Astrocyte (in vitro differentiated cells and primary cell): ENCODE measurements around the gene TAF15. TPM values are rescaled to one million over a fixed set of nuclear protein-coding genes. Genes with fewer than 3 reads are reported as not detected.

ENCODE experiments used
- DNase-seq: peaks from one replicate; pipeline ENCODE4 v3.0.0-alpha.2; 2010; ENCODE audit warnings: low read depth
- FAIRE-seq: peaks from 2 replicates; lab custom pipeline; 2011; peaks lifted over from hg19 to GRCh38; lab: Jason Lieb, UNC
- H2AFZ ChIP-seq: 2 replicates; pipeline ENCODE4 v1.6.0; 2012; ENCODE audit warnings: low read depth, low read length, inconsistent platforms
- H3K27ac ChIP-seq: 2 replicates; pipeline ENCODE4 v1.5.1; 2011; ENCODE audit warnings: low read depth, low read length, inconsistent platforms
- H3K27me3 ChIP-seq: 2 replicates; pipeline ENCODE4 v1.6.0; 2011; ENCODE audit warnings: low read length, inconsistent platforms; ENCODE audit not compliant: insufficient read depth
- H3K36me3 ChIP-seq: 2 replicates; pipeline ENCODE4 v1.5.1; 2011; ENCODE audit warnings: low read length, inconsistent platforms; ENCODE audit not compliant: insufficient read depth
- H3K4me1 ChIP-seq: 2 replicates; pipeline ENCODE4 v1.5.1; 2011; ENCODE audit warnings: low read length, inconsistent platforms; ENCODE audit not compliant: insufficient read depth
- H3K4me2 ChIP-seq: 2 replicates; pipeline ENCODE4 v1.6.0; 2012; ENCODE audit warnings: low read length, inconsistent platforms
- H3K4me3 ChIP-seq: 2 replicates; pipeline ENCODE4 v1.5.1; 2011; ENCODE audit warnings: low read depth, mild to moderate bottlenecking, low read length, inconsistent platforms; ENCODE audit not compliant: insufficient read depth
- H3K79me2 ChIP-seq: 2 replicates; pipeline ENCODE4 v1.6.0; 2012; ENCODE audit warnings: mild to moderate bottlenecking, low read length, inconsistent platforms; ENCODE audit not compliant: insufficient read depth
- H3K9ac ChIP-seq: 2 replicates; pipeline ENCODE4 v1.6.0; 2012; ENCODE audit warnings: mild to moderate bottlenecking, low read length, inconsistent platforms
- H3K9me3 ChIP-seq: 2 replicates; pipeline ENCODE4 v1.5.1; 2012; ENCODE audit warnings: low read depth, mild to moderate bottlenecking, low read length, inconsistent platforms; ENCODE audit not compliant: insufficient read depth
- H4K20me1 ChIP-seq: 2 replicates; pipeline ENCODE4 v1.6.0; 2012; ENCODE audit warnings: low read length, inconsistent platforms; ENCODE audit not compliant: insufficient read depth
- H3K27ac Mint-ChIP-seq: one replicate; pipeline ENCODE4 v1.8.0; 2021; ENCODE audit warnings: mild to moderate bottlenecking, mixed read lengths; ENCODE audit not compliant: unreplicated experiment
- H3K27me3 Mint-ChIP-seq: one replicate; pipeline ENCODE4 v1.8.0; 2021; ENCODE audit warnings: low read depth, mixed read lengths; ENCODE audit not compliant: unreplicated experiment
- H3K36me3 Mint-ChIP-seq: one replicate; pipeline ENCODE4 v1.8.0; 2021; ENCODE audit warnings: low read depth, mixed read lengths; ENCODE audit not compliant: unreplicated experiment
- H3K4me1 Mint-ChIP-seq: one replicate; pipeline ENCODE4 v1.8.0; 2021; ENCODE audit warnings: low read depth, mixed read lengths; ENCODE audit not compliant: unreplicated experiment
- H3K4me3 Mint-ChIP-seq: one replicate; pipeline ENCODE4 v1.8.0; 2021; ENCODE audit warnings: mild to moderate bottlenecking, moderate library complexity, mixed read lengths; ENCODE audit not compliant: unreplicated experiment
- H3K9me3 Mint-ChIP-seq: one replicate; pipeline ENCODE4 v1.8.0; 2021; ENCODE audit warnings: mild to moderate bottlenecking, mixed read lengths; ENCODE audit not compliant: unreplicated experiment
- CTCF ChIP-seq: IDR thresholded peaks from 2 replicates; pipeline ENCODE4 v1.5.1; 2011; ENCODE audit warnings: low read depth, mild to moderate bottlenecking, inconsistent platforms, low read length, moderate library complexity; ENCODE audit not compliant: insufficient read depth
- EZH2 ChIP-seq: IDR thresholded peaks from 2 replicates; pipeline ENCODE4 v1.6.1; 2012; ENCODE audit warnings: mild to moderate bottlenecking, low read length, inconsistent platforms; ENCODE audit not compliant: insufficient read depth
- total RNA-seq: library from RNA; stranded (reverse); gene quantifications from 2 replicates; pipeline ENCODE4 v1.2.1, GENCODE V29; 2021

The TAF15 gene
- total RNA-seq, 1 donor from 2014 or later = 156 TPM

- Histone ChIP-seq H3K9ac (no peak overlapping the region), H3K4me1 (peaks cover 25% of the 10 kb centered on the region), H3K79me2 (no peaks in the 10 kb centered on the region), H3K4me2 (peak overlapping the region; percentile 48), H3K9me3 (no peaks in the 10 kb centered on the region), H3K27me3 (peaks cover 2% of the 10 kb centered on the region), H2AFZ (peak overlapping the region; percentile 19), H3K27ac (no peak overlapping the region), H3K4me3 (no peak overlapping the region), H3K36me3 (no peaks in the 10 kb centered on the region), H4K20me1 (no peaks in the 10 kb centered on the region)
- Mint-ChIP-seq H3K36me3 (no peaks in the 10 kb centered on the region), H3K4me3 (no peak overlapping the region), H3K9me3 (no peaks in the 10 kb centered on the region), H3K4me1 (peaks cover 42% of the 10 kb centered on the region), H3K27me3 (peaks cover 13% of the 10 kb centered on the region), H3K27ac (no peak overlapping the region)
- TF ChIP-seq CTCF = no peak
- TF ChIP-seq EZH2 = no peak
- DNase-seq (no peak), FAIRE-seq (no peak)
Observed at GRCh38 chr17:35775039-35775438, 34.2 kb upstream of the TAF15 start.

GRCh38 chr17:35775583-35775982 lies 33.7 kb upstream of the TAF15 start:
- peaks cover 10% of the 10 kb centered on the region for H3K27me3 Mint-ChIP-seq
- Histone ChIP-seq H3K4me3 (no peak overlapping the region), H3K4me1 (peaks cover 25% of the 10 kb centered on the region), H3K27ac (no peak overlapping the region), H3K27me3 (peaks cover 3% of the 10 kb centered on the region), H3K9me3 (no peaks in the 10 kb centered on the region), H3K9ac (no peak overlapping the region), H4K20me1 (no peaks in the 10 kb centered on the region), H3K4me2 (no peak overlapping the region), H2AFZ (no peak overlapping the region), H3K36me3 (no peaks in the 10 kb centered on the region), H3K79me2 (no peaks in the 10 kb centered on the region)
- peaks cover 42% of the 10 kb centered on the region for H3K4me1 Mint-ChIP-seq
- DNase-seq = no peak
- H3K9me3 Mint-ChIP-seq = no peaks in the 10 kb centered on the region
- FAIRE-seq = no peak
- no peaks in the 10 kb centered on the region for H3K36me3 Mint-ChIP-seq
- TF ChIP-seq EZH2 (no peak), CTCF (no peak)
- H3K4me3 Mint-ChIP-seq = no peak overlapping the region
- H3K27ac Mint-ChIP-seq = no peak overlapping the region

DNA sequence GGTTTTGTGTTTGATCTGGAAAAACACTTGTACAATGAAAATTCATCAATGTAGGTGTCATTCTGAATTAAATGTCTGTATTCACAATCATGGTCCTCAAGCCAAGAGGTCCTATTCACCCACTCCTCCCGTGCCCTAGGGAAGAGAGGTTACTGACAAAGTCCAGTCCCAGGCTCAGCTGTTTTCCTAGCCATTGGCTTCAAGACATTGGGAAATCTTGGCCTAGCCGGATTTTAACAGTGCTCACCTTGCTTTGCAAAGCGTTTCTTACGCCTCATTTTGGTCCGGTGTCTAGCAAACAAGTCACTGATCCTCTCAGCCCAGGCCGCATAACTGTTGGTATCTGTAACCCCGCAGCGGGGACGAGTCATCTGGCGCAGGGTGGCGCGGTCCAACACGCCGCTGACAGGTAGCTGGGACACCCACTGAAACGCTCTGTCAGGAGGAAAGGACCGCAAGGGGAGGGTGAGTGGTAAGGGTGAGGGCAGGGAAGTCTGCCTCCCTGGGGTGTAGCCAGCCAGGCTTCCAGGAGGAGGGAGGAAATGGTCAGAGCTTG lies 30.6 kb upstream of the TAF15 start:
- Histone ChIP-seq H3K79me2 (no peaks in the 10 kb centered on the region), H3K36me3 (no peaks in the 10 kb centered on the region), H3K9ac (no peak overlapping the region), H3K27me3 (peaks cover 18% of the 10 kb centered on the region), H3K9me3 (no peaks in the 10 kb centered on the region), H3K4me2 (peak overlapping the region; percentile 42), H3K4me3 (no peak overlapping the region), H4K20me1 (no peaks in the 10 kb centered on the region), H2AFZ (no peak overlapping the region), H3K27ac (no peak overlapping the region), H3K4me1 (peaks cover 25% of the 10 kb centered on the region)
- H3K27me3 Mint-ChIP-seq = peaks cover 11% of the 10 kb centered on the region
- H3K9me3 Mint-ChIP-seq = no peaks in the 10 kb centered on the region
- peak; percentile 30 for DNase-seq
- H3K27ac Mint-ChIP-seq = peak overlapping the region; percentile 81
- TF ChIP-seq CTCF (no peak), EZH2 (no peak)
- H3K4me3 Mint-ChIP-seq = no peak overlapping the region
- H3K36me3 Mint-ChIP-seq = no peaks in the 10 kb centered on the region
- H3K4me1 Mint-ChIP-seq = peaks cover 37% of the 10 kb centered on the region
- FAIRE-seq = no peak
